Epithelial cell of proximal tubule (primary cell): ENCODE data around the gene RPTOR. TPM values are rescaled to one million over a fixed set of nuclear protein-coding genes. Genes with fewer than 3 reads are reported as not detected.
"Not testable (repeated sequence)": the region's sequence is repeated elsewhere in the genome, so short reads cannot be mapped to it uniquely, and the experiment has no call there.

Experiments used
- DNase-seq: peaks from one replicate; pipeline ENCODE4 v3.0.0-alpha.2; 2011; ENCODE audit warnings: low read depth
- H3K4me3 ChIP-seq: 2 replicates; pipeline ENCODE4 v1.5.1; 2011; ENCODE audit warnings: low read depth, mild to moderate bottlenecking, low read length
- total RNA-seq: library from RNA; depleted of rRNA; stranded (reverse); fragments of >200 nt; gene quantifications from 2 replicates; pipeline ENCODE4 v1.2.3, GENCODE V29; 2015
- TF ChIP-seq, protein P1 (sequence below): conservative IDR thresholded peaks from 2 replicates; pipeline ENCODE4 v1.5.1; 2012; ENCODE audit warnings: low read depth, mild to moderate bottlenecking, low read length

RPTOR gene
- total RNA-seq, 1 donor from 2014 or later = 24.4 TPM

DNA sequence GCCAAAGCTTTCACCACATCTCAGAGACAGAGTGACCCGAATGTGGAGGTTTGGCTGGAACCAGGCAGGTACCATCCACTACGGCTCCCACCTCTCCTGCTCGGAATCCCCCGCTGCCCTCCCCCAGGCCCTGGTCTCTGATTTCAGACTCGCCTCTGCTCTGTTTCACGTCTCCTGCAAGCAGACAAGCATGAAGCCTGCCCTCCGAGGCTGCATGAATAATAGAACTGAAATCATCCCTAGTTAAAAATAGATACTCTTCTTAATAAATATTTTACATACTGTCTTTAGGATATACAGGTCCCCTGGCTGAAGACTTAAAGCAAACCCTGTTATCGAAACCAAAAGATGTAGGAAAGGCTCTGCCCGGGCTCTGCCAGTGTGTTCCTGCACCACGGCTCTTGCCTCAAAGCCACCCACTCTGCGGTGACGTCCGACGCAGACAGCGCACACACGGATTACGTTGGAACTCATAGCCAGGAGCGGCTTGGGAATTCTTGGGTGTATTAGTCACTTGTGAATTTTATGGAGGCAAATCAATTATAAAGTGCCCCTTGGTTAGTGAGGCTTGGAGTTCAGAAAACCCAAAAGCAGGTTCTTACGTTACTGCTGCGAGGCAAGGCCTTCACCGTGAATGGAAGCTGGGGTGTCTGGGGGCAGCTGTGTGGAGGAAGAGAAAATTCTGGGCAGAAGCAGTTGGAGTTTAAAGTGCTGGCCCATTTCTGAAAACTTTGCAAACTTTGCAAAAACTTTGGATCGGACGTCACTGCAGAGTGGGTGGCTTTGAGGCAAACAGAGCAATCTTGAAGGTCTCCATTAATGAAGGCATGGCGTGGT lies 42.7 kb upstream of the RPTOR start:
- peak; percentile 22 for DNase-seq
- TF ChIP-seq, protein P1, sequence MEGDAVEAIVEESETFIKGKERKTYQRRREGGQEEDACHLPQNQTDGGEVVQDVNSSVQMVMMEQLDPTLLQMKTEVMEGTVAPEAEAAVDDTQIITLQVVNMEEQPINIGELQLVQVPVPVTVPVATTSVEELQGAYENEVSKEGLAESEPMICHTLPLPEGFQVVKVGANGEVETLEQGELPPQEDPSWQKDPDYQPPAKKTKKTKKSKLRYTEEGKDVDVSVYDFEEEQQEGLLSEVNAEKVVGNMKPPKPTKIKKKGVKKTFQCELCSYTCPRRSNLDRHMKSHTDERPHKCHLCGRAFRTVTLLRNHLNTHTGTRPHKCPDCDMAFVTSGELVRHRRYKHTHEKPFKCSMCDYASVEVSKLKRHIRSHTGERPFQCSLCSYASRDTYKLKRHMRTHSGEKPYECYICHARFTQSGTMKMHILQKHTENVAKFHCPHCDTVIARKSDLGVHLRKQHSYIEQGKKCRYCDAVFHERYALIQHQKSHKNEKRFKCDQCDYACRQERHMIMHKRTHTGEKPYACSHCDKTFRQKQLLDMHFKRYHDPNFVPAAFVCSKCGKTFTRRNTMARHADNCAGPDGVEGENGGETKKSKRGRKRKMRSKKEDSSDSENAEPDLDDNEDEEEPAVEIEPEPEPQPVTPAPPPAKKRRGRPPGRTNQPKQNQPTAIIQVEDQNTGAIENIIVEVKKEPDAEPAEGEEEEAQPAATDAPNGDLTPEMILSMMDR = no peak
- H3K4me3 ChIP-seq = peak overlapping the region; percentile 31

DNA sequence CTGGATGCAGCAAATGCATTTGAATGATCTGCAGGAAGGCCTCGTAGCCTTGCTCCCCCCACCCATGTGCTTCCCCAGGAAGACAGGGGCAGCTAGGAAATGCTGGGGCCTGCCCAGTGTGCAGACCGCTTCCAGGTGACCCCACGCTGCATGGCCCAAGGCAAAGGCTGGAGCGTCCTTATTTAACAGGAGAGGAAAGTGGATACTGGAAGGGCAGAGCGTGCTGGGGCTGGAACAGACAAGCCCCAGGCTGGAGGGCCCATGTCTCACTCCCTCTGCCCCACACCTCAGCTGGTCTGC lies 42.1 kb upstream of the RPTOR start:
- no peak overlapping the region for H3K4me3 ChIP-seq
- TF ChIP-seq, protein P1 = no peak
- DNase-seq = no peak

DNA sequence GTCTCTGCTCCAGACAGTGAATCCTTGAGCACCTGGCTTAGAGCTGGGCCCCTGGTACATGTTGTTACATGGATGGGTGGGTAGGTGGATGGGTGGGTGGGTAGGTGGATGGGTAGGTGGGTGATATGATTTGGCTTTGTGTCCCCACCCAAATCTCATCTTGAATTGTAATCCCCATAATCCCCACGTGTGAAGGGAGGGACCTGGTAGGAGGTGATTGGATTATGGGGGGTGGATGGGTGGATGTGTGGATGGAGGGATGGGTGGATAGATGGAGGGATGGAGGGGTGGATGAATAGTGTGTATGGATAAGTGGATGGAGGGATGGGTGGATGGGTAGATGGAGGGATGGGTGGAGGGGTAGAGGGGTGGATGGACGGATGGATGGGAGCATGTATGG lies 41.6 kb upstream of the RPTOR start:
- TF ChIP-seq, protein P1 = no peak
- DNase-seq = no peak
- no peak overlapping the region for H3K4me3 ChIP-seq

DNA sequence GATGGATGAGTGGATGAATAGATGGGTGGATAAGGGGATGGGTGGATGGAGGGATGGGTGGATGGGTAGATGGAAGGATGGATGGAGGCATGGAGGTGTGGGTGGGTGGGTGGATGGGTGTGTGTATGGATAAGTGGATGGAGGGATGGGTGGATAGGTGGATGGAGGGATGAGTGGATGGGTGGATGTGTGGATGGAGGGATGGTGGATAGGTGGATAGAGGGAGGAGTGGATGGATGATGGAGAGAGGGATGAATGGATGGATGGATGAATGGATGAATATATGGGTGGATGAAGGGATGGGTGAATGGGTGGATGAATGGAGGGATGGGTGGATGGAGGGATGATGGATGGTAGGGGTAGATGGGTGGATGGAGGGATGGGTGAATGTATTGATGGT lies 40.7 kb upstream of the RPTOR start:
- TF ChIP-seq, protein P1 = no peak
- no peak for DNase-seq
- no peak overlapping the region for H3K4me3 ChIP-seq

DNA sequence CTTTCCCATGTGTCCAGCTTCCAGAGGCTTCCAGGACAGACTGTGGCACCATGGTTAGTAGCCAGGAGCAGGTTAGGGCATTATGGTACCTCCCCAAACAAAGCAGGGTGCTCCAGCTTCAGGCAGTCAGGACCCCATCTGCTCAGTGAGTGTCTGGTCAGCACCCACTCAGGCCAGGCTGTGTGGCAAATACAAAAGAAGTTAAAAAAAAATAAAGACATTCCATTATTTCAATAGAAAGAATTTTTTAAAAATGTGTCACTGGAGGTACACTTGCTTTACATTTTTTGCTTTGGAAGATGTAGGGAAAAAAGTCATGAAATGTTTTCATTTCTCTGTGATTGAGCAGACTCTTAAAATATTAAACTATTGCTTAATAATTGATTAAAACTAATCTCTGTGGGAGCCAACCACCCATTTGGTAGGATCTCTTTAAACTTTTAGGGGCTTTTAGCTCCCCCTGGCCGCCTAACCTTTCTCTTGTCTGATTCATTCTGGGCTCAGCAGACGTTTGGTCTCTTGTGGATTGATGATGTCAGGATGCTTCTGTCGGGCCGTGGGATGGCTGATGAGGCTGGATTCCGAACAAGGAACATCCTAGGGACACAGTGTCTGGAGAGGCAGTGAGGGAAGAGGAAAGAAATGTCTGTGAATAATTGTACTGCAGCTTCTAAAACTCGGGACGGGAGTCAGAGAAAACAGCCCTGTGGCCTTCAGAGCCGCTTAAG lies 39.8 kb upstream of the RPTOR start:
- TF ChIP-seq, protein P1 = no peak
- no peak for DNase-seq
- H3K4me3 ChIP-seq = no peak overlapping the region

DNA sequence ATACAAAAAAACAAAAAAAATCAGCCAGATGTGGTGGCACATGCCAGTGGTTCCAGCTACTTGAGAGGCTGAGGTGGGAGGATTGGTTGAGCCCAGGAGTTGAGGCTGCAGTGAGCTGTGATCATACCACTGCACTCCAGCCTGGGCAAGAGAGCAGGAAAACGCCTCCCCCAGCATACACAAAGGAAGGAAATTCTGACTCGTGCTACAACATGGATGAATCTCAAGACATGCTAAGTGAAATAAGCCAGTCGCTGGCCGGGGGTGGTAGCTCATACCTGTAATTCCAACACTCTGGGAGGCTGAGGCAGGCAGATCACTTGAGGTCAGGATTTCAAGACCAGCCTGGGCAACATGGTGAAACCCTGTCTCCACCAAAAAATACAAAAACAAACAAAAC lies 37.5 kb upstream of the RPTOR start:
- not testable (repeated sequence) for DNase-seq, H3K4me3 ChIP-seq

DNA sequence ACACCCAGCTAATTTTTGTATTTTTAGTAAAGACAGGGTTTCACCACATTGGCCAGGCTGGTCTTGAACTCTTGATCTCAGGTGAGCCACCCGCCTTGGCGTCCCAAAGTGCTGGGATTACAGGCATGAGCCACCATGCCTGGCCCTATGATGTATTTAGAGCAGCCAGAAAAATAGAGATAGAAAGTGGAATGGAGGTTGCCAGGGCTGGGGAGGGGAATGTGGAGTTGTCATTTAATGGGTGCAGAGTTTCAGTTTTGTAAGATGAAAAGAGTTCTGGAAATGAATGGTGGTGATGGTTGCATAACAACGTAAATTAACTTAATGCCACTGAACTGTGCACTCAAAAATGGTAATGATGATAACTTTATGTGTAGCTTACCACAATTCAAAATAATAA lies 36.7 kb upstream of the RPTOR start:
- no peak for DNase-seq
- H3K4me3 ChIP-seq = no peak overlapping the region
- TF ChIP-seq, protein P1 = no peak
